Measurements from ENCODE around the gene COL25A1.
"Not testable (repeated sequence)": the region's sequence is repeated elsewhere in the genome, so short reads cannot be mapped to it uniquely, and the experiment has no call there.

The COL25A1 gene

DNA sequence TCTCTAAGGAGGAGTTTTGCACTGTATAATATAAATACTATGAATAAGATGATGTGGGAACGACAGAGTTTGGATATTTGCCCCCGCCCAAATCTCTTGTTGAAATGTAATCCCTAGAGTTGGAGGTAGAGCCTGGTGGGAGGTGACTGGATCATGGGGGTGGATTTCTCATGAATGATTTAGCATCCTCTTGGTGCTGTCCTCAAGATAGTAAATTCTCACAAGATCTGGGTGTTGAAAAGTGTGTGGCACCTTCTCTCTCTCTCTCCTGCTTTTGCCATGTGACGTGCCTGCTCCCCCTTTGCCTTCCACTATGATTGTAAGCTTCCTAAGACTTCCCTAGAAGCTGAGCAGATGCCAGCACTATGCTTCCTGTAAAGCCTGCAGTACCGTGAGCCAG lies 298.0 kb downstream of the COL25A1 start:
- DNase-seq, result no peak

DNA sequence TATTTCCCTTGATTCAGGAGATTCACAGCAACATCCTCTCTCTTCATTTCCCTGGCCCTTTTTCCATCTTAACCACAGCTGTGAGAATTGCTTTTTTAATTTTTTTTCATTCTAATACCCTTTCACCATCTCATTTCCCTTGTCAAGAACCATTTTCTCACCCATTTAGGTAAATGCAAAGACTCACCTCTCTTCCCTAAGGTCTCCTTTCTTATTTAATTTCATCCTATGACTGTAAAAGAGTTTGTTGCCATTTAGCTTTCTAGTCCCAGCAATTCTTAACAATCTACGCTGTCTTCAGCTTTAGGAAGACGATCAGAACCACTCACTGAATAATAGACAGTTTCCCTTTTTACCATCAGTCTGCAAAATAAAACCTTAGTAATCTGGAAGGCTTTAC lies 298.5 kb downstream of the COL25A1 start:
- DNase-seq, result no peak

DNA sequence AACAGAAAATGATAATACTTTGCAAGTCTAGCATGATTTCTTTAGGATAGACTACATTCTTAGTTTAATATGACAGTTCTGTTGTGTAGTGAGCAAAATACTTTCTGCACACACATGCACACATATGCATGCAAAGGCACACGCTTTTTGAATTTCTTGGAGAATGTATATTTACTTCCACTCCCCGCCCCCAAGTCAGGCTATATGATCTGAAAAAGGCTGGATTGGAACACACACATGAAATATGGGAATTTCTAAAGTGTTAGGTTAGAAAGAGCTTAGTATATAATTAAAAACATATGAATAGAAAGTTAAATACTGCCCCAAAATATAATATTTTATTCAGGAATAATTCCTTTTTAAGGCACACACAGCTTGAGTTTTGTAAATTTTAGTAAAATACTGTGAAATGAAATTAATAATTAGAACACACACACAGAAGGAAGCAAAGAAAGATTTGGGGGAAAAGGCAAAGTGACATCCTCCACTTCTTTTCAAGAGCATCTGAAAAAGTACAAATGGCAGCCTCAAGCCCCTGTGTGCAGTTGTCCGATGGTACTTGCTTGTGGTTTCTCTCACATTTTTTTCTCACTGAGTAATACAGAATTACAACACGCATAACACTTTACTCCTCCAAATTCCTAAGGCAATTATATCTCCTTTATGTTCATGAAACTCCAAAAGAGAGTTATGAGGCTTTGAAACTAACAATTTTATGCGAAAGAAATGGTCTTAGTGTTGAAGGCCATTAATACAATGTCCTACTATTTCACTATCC lies 310.7 kb downstream of the COL25A1 start:
- no peak for DNase-seq

DNA sequence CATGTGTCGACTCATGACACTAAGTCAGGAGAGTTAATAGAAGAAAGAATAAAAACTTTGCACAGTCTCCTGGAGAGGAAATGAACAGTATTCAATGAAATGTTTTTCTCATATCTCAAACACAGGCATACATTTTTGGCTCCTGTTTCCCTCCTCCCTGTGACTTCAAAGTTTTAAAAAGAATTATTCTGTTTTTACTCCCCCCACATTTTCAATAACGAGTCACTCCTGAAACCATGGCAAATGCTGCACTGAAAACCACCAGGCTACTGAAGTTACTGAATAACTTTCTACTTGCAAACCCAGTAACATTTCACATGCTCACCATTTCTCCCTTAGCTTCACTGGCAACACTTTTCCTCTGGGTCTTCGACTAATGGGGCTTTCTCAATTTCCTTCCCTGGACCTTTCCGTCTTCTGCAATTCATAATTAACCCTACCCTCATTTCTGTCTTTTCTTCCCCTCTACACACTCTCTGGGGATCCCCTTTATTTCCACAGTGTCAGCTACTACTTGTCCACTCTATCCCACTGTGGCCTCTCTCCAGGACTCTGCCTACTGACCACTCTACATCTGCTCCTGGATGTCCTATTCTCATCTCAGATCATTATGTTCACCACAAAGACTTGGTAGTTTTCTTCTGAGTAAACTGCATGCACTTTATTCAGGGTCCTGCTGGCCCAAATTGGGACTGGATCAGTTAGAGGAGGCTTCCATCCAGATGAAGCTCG lies 313.8 kb downstream of the COL25A1 start:
- no peak for DNase-seq

DNA sequence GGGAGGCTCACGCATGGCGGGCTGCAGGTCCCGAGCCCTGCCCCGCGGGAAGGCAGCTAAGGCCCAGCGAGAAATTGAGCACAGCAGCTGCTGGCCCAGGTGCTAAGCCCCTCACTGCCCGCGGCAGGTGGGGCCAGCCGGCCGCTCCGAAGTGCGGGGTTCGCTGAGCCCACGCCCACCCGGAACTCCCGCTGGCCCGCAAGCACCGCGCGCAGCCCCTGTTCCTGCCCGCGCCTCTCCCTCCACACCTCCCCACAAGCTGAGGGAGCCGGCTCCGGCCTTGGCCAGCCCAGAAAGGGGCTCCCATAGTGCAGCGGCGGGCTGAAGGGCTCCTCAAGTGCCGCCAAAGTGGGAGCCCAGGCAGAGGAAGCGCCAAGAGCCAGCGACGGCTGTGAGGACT lies 318.0 kb downstream of the COL25A1 start:
- not testable (repeated sequence) for DNase-seq

DNA sequence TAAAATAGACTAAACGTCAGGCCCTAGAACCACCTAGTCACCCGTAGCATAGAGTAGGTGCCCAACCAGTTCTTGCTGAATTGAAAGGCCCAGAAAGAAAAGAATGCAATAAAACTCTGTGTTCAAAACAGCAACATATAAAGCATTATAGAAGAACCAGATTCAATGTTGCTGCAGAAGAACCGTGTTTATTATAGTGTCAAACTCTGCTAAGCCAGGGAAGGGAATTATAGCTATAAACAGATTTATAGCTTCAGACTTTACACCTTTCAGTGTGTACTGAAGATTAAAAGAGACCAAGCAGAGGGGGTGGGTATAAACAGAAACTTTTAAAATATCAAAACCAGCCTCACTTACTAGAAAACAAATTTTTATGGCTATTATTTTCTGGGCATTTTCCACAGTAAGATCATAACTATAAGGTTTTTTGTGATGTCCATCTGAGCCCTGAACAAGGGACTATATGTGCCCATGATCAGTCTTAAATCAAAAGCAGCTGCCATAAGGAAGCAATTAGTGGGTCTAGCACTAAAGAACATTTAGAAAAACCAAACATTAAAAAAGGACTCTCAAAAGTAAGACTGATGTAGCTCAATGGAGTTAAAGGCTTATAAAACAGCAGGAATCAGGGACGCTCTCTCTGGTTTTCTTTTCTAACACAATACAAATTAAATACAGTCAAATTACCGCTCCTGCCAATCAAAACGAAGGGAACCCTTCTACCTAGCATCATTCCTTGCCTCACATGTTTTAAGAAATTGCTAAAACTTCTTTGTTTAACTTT lies 319.9 kb downstream of the COL25A1 start:
- DNase-seq, result no peak

DNA sequence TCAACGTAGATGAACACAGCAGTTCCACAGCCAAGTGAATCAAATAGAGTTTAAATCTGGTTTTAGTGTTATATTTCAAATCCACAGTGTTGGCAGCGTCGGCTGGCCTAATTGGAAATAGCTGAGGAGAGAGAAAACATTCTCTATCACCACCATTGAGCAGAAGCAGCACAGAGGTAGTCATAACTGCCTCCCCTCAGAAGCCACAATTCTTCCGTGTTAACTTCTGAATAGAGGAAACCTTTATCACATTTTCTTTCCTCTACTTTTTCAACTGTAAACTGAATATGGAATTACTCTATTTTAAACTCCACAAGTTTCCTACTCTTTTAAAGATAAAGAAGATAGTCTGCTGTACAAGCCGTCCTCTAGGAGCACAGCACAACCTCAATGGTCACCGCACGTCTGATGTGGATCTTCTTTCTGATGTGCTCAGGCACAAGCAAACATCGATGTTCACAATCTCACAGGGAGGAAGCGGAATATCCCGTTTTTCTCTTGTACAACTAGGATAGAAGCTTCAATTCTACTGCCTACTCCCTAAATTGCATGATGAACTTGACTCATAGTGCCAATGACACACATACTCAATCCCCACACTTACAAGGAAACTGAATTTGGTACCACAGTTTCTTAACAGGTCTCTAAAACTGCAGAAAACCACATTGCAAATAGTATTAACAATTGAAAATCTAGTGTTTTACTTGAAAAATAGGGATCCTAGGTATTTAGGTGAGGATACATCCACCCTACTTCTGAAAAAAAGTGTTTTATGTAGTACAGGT lies 321.8 kb downstream of the COL25A1 start:
- no peak for DNase-seq

DNA sequence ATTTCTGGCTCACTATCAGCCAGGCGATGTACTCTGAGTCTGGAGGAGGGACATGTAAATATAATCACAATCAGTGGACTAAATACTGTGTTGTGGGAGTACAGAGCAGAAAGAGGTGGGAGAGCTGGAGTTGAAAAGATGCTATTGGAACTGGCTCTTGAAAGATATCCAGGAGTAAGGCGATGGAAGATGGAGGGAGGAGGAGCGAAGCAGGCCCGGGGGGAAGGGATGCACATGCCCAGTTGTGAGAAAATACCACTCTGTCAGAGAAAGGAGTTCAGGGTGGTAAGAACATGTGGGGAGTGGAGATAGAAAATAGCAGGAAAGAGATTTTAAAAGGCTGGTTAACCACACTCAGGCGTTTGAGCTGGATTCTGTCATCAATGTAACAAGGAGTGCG lies 322.7 kb downstream of the COL25A1 start:
- DNase-seq, result no peak

DNA sequence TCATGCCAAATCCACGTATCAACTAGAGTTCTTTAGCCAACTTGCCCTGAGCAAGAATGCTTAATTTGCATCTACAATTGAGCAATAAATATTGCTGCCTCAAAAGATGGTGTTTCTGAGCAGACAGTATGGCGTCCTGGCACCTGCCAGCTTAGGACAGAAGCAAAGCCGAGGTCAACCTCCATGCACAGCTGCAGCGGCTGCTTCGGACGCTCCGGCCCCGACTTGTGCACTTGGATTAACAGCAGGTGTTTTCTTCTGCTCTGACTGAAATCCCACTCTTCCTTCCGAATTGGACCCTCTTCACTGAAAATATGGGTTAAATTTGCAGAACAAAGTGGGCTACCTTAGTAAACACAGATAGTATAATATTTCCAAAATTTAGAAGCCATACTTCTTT lies 324.4 kb downstream of the COL25A1 start:
- no peak for DNase-seq

DNA sequence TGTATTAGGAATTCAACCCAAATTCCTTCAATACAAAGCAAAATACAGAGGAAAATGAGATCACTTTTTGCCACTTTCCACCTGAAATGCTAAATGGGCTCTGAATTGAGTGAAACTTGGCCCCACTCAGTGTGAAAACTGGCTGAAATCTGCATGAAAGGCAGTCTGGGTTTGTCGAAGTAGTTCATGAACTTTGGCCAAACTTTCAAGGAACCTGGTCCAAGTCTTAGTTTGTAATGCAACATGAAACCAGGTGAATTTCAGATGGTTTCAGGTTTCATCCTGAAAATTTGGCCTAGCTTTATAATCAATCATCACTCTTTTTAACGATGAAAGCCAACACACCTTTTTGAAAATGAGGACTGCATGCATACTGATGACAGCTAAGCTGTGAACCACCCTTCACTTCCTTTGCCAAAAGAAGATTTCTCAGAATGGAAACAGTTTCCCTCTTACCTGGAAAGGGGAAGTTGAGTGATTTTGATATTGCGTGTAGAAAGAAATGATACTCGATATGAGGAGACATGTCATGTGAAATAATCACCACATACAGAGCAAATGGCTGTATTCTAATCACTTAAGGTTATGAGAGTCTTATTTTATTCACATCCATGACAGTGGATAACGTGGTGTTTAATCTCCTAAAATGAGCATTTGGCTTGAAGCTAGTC lies 329.7 kb downstream of the COL25A1 start:
- DNase-seq, result no peak

DNA sequence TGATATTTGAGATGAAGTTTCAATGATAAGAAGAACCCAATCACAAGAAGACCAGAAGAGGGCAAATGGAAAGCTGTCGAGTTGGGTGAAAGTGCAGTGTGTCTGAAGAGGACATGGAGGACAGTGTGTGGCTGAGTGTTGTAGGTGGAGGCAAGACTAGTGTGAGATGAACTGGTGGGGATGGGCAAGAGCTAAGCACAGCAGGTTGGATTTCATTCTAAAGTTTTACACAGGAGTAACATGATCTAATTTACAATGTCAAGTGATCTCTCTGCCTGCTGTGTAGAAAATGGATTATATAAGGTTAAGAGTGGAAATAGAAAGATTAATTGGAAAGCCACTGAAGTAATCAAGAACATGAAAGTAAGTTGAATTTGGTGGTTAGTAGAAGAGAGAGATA lies 331.0 kb downstream of the COL25A1 start:
- DNase-seq, result no peak

DNA sequence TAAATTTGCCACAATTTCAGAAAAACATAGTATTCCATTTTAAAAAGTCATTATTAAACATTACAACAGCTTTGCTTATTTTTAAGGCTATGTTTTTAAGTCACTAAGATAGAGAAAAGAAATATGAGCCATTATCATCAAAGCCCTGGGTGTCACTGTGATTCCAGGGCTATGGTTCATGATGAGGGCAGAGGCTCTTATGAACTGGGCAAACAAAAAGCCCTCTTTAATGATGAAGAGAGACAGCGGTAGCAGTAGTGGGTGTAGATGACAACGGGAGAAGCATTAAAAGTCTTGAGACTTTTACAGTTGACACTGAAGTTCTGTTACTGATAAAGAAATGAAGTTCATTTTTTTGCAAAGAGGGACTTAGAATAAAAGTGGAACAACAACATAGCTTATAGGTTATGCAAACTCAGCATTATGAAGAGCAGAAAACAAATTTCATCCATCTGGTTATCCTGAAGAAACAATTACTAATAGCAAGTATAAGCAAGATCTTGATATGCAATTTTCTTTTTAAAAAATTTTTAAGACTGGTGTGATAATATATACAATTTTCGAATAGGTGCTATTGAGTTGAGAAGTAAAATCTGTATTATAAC lies 336.9 kb downstream of the COL25A1 start:
- DNase-seq, result no peak

DNA sequence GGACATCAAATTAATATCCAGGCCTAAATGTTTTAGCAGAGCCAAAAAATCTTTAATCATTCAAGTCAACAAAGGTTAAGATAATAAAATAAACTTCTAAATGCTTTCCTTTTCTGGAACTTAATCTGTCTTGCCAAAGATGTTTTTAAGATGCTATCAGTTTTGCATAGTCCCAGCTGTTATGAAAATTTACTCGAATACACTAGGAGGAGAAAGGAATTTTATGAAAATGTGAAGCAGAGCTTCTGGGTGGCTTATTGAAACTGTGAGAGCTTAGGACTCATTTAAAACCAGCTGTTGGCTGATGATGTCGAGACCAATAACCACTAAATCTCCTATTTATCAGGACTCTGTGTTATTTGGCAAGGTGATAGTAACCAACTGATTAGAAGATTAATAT lies 337.4 kb downstream of the COL25A1 start:
- DNase-seq, result no peak

DNA sequence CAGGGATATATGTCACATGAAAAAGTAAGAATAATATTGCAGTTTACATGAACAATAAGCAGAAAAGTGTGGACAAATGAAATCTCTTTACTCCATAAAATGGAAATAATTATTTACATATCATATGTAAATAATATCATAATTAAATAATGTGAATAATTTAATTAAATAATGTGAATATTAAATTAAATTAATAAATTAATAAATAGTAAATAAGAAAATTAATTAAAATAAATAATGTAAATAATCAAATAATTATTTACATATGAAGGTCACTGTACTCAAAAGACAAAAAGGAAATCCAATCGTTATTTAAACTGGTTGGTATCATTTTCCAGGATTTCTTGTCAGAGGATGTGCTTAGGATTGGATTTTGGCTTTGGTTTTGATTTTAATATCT lies 338.5 kb downstream of the COL25A1 start:
- DNase-seq, result no peak

DNA sequence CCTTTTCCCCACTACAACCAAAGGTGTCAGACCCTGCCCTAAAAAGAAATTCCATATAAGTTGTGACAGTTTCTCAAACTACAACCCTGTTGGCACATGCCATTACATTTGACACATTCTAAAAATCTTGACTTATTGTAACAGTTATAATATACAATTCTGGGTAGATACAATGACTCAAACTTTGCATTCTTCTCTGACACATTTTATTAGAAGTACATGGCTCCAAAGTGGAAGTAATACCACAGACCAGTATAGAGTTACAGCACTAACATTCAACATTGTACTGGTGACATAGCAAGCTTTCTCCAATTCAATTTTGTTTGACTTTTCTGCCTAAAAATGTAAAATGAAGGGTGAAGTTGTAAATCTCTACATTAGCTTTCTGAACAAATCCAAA lies 343.0 kb downstream of the COL25A1 start:
- no peak for DNase-seq

DNA sequence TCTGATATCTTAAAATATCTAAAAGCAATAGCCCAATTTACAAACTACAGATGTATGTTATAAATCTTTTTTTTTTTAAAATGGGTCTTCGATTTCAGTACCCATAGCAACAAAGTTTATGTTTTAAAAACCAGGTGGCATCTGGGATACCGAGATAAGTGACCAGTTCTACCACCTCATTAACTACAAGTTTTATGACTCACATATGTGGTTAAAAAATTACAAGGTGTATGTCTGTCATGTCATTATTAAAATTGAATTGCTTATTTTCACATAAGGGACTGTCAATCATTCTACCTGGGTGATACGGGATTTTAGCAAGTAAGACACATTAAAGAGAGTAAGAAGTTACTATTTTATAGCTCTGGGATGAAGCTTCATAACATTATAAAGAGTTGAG lies 347.6 kb downstream of the COL25A1 start:
- no peak for DNase-seq

DNA sequence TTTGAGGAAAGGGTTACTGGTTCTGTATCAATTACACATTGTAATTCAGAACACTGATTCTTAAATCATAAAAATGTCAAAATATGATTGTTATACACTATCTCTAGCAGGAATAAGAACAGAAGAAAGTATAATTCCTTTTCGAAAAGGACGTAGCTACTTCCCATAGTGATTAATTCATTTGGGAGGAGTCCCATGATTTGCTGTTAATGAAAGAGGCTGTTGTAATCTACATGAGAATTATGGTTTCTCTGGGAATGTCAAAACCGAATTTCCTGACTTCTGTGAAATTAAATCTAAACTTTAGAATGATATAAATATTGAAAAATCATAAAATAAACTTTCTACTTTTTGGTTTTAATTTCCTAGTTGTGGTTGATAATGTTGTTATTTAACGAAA lies 348.5 kb downstream of the COL25A1 start:
- no peak for DNase-seq

DNA sequence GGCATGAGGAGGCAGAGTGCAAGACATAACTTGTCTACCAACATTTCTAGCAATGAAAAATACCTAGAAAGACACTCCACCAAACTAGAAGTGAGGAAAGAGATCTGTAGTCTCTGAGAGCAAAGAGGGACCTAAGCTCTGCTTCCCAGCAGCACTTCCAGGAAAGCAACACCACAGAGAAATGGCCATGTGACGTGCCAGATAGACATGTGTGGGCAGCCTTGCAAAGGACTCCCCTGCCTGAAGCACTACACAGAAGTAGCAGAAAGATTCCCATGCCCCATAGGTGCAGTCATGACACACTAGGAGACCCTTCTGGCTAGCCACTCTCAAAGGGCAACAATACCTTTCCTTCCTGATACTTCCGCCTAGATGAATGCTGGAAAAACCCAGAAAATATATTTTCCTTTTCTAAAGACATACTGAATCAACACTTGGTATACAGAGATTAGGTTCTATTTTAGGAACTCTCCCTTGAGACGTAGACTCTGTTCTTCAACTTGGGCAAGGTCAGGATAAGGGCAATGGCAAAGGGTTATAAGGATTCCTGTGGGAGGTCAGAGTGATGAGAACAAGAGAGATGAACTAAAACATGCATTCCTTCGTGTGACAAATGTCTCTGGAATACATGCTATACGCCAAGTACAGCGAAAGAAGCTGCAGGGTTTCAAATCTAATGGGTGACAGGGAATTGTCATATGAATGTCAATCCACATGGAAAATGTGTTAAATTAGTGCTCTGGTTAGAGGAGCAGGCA lies 352.1 kb downstream of the COL25A1 start:
- no peak for DNase-seq

DNA sequence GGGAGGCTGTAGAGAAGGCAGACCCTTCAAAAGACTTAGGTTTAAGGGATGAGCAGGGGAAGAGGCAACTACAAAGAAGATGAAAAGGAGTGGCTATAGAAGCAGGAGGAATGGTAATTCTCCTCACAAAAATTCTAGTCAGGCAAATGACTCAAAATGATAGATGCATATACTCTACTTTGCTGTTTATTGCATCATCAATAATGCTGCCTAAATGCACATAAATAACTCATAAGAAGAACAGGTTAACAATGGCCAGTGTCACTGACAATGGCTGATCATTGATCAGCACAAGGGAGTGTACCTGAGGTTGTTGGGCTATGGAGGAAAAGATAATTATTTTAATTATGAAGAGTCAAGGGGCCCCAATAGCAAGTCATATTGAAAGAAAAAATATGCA lies 354.9 kb downstream of the COL25A1 start:
- no peak for DNase-seq

DNA sequence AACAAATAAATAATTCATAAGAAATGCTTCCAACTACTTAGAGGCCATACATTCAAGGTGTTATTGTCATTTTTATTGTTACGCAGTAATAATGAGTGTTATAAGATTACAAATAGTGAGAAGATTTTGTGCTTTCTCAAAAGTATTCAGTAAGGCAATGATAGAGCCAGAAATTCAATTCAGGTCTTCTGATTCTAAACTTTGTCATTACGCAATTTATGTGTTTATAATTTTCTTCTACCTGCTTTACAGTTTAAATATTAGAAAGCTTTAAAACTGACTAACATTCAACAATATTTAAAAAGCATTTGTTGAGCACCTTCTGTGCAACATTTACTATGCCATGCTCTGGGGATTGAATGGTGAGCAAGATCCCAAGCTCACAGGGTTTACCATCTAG lies 356.2 kb downstream of the COL25A1 start:
- no peak for DNase-seq

DNA sequence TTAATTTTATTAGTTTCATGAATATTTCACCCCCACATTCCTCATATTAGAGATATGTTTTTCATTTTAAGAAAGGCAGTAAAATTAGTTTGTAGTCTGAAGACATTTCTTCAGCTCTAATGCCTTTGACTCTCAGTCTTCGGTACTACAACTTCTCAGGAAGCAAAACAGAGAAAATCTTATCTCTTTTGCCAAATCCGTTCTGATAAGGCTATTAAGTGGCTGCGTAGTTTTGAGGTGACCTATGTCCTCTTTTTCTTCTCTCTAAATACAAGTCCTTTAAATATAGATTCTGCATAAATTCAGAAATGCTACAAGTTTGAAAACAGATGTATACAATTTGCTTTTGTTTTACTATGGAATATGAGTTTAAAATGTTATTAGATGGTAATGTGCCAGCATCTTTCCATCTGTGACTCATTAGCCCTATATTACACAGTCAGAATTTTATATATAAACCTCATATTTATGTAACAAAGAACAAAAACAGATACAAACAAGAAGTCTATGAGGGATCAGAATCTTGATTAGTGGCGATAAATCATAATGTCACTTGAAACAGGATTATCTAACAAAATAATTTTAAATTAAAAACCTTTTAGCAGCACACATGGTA lies 358.4 kb downstream of the COL25A1 start:
- no peak for DNase-seq

Data from T1000 (cell line).